Keratinocyte (primary cell): Measurements from ENCODE around the gene ANKRD60. TPM values are rescaled to one million over a fixed set of nuclear protein-coding genes. Genes with fewer than 3 reads are reported as not detected.

Experiments used
- DNase-seq: peaks from one replicate; pipeline ENCODE4 v3.0.0-alpha.2; 2011; ENCODE audit warnings: low read depth, missing footprints, low spot score
- FAIRE-seq: peaks from 2 replicates; lab custom pipeline; 2011; peaks lifted over from hg19 to GRCh38; lab: Jason Lieb, UNC
- H2AFZ ChIP-seq: 2 replicates; pipeline ENCODE4 v1.6.0; 2012; ENCODE audit warnings: low read length, control low read depth, inconsistent platforms; ENCODE audit not compliant: control insufficient read depth
- H3K27ac ChIP-seq: 2 replicates; pipeline ENCODE4 v1.5.1; 2011; ENCODE audit warnings: low read length; ENCODE audit not compliant: control insufficient read depth, insufficient read depth
- H3K27me3 ChIP-seq: 3 replicates; pipeline ENCODE4 v1.6.0; 2011; ENCODE audit warnings: low read length; ENCODE audit not compliant: control insufficient read depth, insufficient read depth; ENCODE audit errors: extremely low read depth
- H3K36me3 ChIP-seq, 2 experiments: 2 replicates in 1 of 2; 3 replicates in 1 of 2; pipeline ENCODE4 v1.5.1; 2011; ENCODE audit warnings: low read length in 2 of 2, mild to moderate bottlenecking in 1 of 2; ENCODE audit not compliant: control insufficient read depth in 2 of 2, insufficient read depth in 2 of 2; ENCODE audit errors: extremely low read depth in 1 of 2
- H3K4me1 ChIP-seq: 3 replicates; pipeline ENCODE4 v1.5.1; 2011; ENCODE audit warnings: low read length; ENCODE audit not compliant: control insufficient read depth, insufficient read depth; ENCODE audit errors: extremely low read depth
- H3K4me2 ChIP-seq: 3 replicates; pipeline ENCODE4 v1.6.0; 2011; ENCODE audit warnings: low read depth, low read length; ENCODE audit not compliant: control insufficient read depth, insufficient read depth; ENCODE audit errors: extremely low read depth
- H3K4me3 ChIP-seq, 3 experiments: fragments of 200-600 bp in 1 of 3; sonication (generic) in 1 of 3; 2 replicates in 2 of 3; 3 replicates in 1 of 3; pipeline ENCODE4 v1.5.1; 2011 to 2016; ENCODE audit warnings: low read length in 3 of 3, mild to moderate bottlenecking in 3 of 3, control low read depth in 2 of 3, inconsistent platforms in 1 of 3, low read depth in 1 of 3, mixed read lengths in 1 of 3, mixed run types in 1 of 3, moderate library complexity in 1 of 3; ENCODE audit not compliant: control insufficient read depth in 2 of 3, insufficient read depth in 2 of 3; ENCODE audit errors: extremely low read depth in 1 of 3
- H3K79me2 ChIP-seq: 2 replicates; pipeline ENCODE4 v1.6.0; 2012; ENCODE audit warnings: low read length; ENCODE audit not compliant: control insufficient read depth, insufficient read depth
- H3K9ac ChIP-seq: 3 replicates; pipeline ENCODE4 v1.6.0; 2011; ENCODE audit warnings: low read length; ENCODE audit not compliant: control insufficient read depth, insufficient read depth; ENCODE audit errors: extremely low read depth
- H3K9me1 ChIP-seq: 3 replicates; pipeline ENCODE4 v1.6.0; 2011; ENCODE audit warnings: low read length; ENCODE audit not compliant: control insufficient read depth, insufficient read depth; ENCODE audit errors: extremely low read depth
- H3K9me3 ChIP-seq: 2 replicates; pipeline ENCODE4 v1.5.1; 2012; ENCODE audit warnings: low read depth, low read length; ENCODE audit not compliant: control insufficient read depth
- H4K20me1 ChIP-seq: 3 replicates; pipeline ENCODE4 v1.6.0; 2011; ENCODE audit warnings: low read length; ENCODE audit not compliant: control insufficient read depth, insufficient read depth; ENCODE audit errors: extremely low read depth
- EZH2 ChIP-seq: IDR thresholded peaks from one replicate; pipeline ENCODE4 v1.6.1; 2012; ENCODE audit warnings: inconsistent platforms, mild to moderate bottlenecking, low read length, moderate library complexity
- dilution Hi-C: fragments of 300-500 bp; cut with MboI; formaldehyde crosslinking; loops from one replicate; pipeline ENCODE4 v1.7.0; 2020; ENCODE audit warnings: low sequenced_read_pairs; ENCODE audit not compliant: extremely low pct_ligation_motif_present
- polyA plus RNA-seq, 5 experiments: library from polyadenylated mRNA; depleted of rRNA in 3 of 5; stranded (reverse) in 3 of 5; stranded (forward) in 1 of 5; unstranded in 1 of 5; fragments of >200 nt; gene quantifications; 1 replicate in 1 of 5; 2 replicates in 3 of 5; 3 replicates in 1 of 5; pipeline versions ENCODE4 v1.2.1 to v1.2.3, GENCODE V29; 2011 to 2012; ENCODE audit warnings: missing spikeins in 2 of 5, low read depth in 1 of 5, low replicate concordance in 1 of 5
- TF ChIP-seq, protein P1 (sequence below), 3 experiments: IDR thresholded peaks in 1 of 3; conservative IDR thresholded peaks in 1 of 3; optimal IDR thresholded peaks in 1 of 3; 2 replicates in 2 of 3; 3 replicates in 1 of 3; pipeline versions ENCODE3 to v1.5.1; 2011; ENCODE audit warnings: low read length in 3 of 3, mild to moderate bottlenecking in 3 of 3, moderate library complexity in 2 of 3, control low read depth in 1 of 3, inconsistent platforms in 1 of 3; ENCODE audit not compliant: insufficient read depth in 2 of 3; ENCODE audit errors: extremely low read depth in 1 of 3

Gene ANKRD60
- polyA plus RNA-seq, 1 donor (not counting 4 experiments of a cell fraction or from before 2014, with no cell fraction given) = not detected

DNA sequence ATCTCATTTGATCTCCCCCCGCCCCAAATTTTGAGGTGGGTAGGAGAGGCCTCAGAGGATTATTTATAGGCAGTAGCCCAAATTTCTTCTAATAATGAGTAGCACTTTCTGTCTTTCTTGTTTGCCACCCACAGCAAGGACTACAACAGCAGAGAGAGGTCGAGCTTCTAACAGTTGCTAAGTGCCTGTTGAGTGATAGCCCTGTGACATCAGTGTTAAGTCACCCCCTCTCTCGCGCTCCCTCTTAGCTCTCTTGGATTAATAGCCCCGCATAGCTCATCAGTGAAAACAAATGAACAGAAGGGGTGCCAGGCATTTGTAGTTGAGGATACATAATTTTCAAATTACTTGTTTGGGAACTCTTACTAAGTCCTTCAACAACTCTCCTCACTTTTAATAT lies 3.5 kb downstream of the ANKRD60 start:
- H3K36me3 ChIP-seq = no peaks in the 10 kb centered on the region
- no peak overlapping the region for H3K4me3 ChIP-seq
- DNase-seq = no peak
- no peaks in the 10 kb centered on the region for H3K4me1 ChIP-seq
- no peak for TF ChIP-seq EZH2
- TF ChIP-seq, protein P1, sequence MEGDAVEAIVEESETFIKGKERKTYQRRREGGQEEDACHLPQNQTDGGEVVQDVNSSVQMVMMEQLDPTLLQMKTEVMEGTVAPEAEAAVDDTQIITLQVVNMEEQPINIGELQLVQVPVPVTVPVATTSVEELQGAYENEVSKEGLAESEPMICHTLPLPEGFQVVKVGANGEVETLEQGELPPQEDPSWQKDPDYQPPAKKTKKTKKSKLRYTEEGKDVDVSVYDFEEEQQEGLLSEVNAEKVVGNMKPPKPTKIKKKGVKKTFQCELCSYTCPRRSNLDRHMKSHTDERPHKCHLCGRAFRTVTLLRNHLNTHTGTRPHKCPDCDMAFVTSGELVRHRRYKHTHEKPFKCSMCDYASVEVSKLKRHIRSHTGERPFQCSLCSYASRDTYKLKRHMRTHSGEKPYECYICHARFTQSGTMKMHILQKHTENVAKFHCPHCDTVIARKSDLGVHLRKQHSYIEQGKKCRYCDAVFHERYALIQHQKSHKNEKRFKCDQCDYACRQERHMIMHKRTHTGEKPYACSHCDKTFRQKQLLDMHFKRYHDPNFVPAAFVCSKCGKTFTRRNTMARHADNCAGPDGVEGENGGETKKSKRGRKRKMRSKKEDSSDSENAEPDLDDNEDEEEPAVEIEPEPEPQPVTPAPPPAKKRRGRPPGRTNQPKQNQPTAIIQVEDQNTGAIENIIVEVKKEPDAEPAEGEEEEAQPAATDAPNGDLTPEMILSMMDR (optimal IDR thresholded peaks at IDR 0.05 in 1 of 3, IDR thresholded peaks at IDR 0.05 in 1 of 3, conservative IDR thresholded peaks at IDR 0.05 in 1 of 3; ENCODE audit: extremely low read depth in 1 of 3, insufficient read depth in 2 of 3, low read length in 3 of 3) = no peak
- no peak overlapping the region for H3K9ac ChIP-seq
- no peak overlapping the region for H2AFZ ChIP-seq
- no peak overlapping the region for H3K4me2 ChIP-seq
- dilution Hi-C loops = no loop called here
- peaks cover 85% of the 10 kb centered on the region for H3K27me3 ChIP-seq
- no peak for FAIRE-seq
- no peak overlapping the region for H3K27ac ChIP-seq
- H3K9me3 ChIP-seq = no peaks in the 10 kb centered on the region
- H3K79me2 ChIP-seq = no peaks in the 10 kb centered on the region
- H4K20me1 ChIP-seq = no peaks in the 10 kb centered on the region
- no peaks in the 10 kb centered on the region for H3K9me1 ChIP-seq

DNA sequence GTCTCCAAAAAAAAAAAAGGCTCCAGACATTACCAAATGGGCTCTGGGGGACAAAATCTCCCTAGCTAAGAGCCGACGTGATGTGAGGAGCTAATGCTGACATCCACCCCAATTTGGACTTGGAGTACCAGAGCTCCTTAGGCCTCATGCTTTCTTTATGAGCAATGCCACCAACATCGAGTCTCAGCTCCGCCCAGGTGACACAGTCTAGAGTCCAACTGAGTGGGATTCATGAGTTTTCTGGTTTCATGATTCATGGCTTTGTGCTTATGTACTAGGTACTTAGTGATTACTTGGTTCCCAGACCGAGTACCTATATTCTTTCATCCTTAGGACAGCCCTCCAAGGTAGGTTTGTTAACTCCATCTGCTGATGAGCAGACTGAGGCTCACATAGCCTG lies 4.4 kb downstream of the ANKRD60 start:
- Histone ChIP-seq H2AFZ (no peak overlapping the region), H3K36me3 (no peaks in the 10 kb centered on the region), H3K9ac (no peak overlapping the region), H3K27me3 (peaks cover 82% of the 10 kb centered on the region), H4K20me1 (no peaks in the 10 kb centered on the region), H3K79me2 (no peaks in the 10 kb centered on the region), H3K9me3 (peaks cover 2% of the 10 kb centered on the region), H3K4me2 (no peak overlapping the region), H3K4me1 (no peaks in the 10 kb centered on the region), H3K27ac (no peak overlapping the region), H3K4me3 (no peak overlapping the region), H3K9me1 (no peaks in the 10 kb centered on the region)
- FAIRE-seq (no peak), DNase-seq (no peak)
- TF ChIP-seq, protein P1 (optimal IDR thresholded peaks at IDR 0.05 in 1 of 3, IDR thresholded peaks at IDR 0.05 in 1 of 3, conservative IDR thresholded peaks at IDR 0.05 in 1 of 3; ENCODE audit: extremely low read depth in 1 of 3, insufficient read depth in 2 of 3, low read length in 3 of 3) = no peak
- dilution Hi-C loops = no loop called here
